HG03558 (cell line): ENCODE results near the gene BCKDHA.
"Not testable (repeated sequence)": the region's sequence is repeated elsewhere in the genome, so short reads cannot be mapped to it uniquely, and the experiment has no call there.

Source experiments
- ATAC-seq: cut with Tn5 transposase; IDR thresholded peaks from one replicate; pipeline ENCODE4 v1.9.1; 2021; ENCODE audit warnings: moderate number of reproducible peaks; ENCODE audit not compliant: unreplicated experiment; ENCODE audit errors: extremely low read depth

BCKDHA gene

DNA sequence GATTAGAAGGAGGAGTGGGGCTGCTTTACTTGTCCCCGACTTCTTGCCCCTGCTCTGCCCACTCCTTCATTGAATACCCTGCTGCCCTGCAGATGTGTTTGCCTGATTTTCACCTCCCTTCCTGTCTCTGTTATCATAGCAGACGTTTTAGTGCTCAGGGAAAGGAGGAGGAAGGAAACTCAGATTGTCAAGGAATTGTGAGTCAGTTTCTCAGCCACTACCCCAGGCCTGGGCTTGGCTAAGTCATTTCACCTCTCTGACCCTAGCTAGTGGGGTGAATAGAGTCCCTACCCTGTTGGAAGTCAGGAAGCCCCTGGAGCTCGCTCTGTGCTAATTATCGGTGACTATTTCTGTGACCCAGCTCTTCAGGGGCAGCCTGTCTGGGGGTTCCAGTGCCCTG lies 3.9 kb downstream of the BCKDHA start:
- no peak for ATAC-seq

DNA sequence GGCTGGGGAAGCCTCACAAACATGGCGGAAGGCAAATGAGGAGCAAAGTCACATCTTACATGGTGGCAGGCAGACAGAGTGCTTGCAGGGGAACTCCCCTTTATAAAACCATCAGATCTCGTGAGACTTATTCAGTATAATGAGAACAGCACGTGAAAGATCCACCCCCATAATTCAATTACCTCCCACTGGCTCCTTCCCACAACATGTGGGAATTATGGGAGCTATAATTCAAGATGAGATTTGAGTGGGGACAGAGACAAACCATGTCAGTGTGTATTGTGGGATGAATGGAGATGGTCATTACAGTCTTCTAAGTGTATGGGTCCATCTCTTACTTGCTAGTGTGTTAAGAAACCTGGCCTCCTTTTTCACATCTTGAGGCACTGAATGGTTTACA lies 4.4 kb downstream of the BCKDHA start:
- no peak for ATAC-seq

DNA sequence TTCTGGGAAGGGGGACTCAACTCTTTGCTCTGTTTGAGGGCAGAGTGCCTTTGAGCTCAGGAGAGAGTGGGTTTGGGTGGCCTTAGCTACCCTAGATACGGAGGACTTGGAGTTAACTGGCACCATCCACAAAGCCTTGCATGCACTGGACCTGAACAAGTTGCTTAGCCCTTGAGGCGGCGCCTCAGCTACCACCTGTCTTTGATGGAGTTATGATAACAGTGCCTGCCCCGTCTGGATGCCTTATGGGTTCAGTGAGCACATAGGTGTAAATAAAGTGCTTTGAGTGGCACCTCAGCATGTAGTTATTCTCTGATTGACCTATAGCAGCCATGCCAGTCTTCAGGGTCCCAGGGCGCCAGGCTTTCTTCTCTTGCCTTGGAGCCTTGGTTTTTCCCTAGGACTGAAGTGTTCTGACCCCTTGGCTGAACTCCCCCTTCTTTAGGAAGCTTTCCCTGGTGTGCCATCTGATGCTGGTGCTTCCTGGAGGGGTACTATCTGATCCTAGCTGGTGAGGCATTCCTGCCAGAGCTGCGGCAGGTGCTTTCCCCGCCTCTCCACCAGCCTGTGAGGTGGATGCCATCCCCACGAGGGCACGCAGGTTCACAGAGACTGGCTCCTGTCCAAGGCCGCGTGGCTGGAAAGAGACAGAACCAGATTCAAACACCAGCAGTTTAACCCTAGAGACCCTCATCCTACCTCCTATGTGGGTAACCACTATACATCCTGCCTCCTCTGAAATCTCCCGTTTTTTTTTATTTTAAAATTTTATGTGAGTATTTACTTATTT lies 5.8 kb downstream of the BCKDHA start:
- ATAC-seq = no peak

DNA sequence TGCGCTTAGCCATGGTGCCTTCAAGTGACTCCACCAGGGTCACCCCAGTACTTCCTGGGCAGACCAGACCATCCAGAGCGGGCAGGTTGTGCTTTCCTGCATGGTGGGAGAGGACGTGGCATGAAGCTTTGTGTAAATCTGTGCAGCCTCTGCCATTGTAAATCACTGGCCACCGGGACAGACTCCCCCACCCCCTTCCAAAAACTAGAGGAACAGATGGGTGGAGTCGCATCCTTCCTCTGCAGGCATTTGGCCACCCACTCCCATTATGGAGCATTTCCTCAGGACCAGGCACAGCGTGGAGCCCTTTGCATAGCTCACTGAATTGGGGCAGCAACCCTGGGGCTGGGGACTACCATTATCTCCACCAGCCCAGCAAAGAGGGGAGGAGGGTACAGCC lies 8.2 kb downstream of the BCKDHA start:
- no peak for ATAC-seq

DNA sequence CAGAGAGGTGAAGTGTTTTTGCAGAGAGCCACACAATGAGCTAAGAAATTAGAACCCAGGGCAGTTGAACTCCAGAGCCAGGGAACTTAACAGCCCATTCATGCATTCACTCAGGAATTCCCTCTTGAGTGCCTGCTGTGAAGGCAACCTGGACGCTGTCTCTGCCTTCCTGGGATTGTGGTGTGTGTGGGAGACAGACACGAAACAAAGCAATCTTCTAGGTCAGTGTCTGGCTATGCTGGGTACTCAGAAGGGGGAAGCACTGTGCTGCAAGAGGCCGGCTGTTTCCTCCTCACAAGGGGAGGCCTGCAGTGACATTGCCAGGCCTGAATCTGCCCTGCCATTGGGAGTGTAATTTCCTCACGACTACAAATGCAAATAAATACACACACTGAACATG lies 9.7 kb downstream of the BCKDHA start:
- no peak for ATAC-seq

DNA sequence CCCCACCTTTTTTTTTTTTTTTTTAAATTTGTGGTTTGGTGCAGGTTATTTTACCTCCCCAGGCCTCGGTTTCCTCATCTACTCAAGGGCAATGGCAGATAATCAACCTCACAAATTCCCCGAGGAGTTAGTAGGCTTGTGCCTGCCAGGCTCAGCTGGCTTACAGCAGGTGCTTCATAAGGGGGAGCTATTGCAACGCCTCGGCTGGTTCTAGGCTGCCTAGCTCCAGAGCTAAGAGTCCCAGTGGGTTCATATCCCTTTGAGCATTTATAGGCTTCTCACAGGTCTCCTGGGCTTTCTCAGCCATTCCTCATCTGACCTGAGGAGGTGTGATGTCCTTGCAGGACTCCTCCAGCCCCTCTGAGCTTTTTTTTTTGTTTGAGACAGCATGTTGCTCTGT lies 10.6 kb downstream of the BCKDHA start:
- ATAC-seq = no peak

DNA sequence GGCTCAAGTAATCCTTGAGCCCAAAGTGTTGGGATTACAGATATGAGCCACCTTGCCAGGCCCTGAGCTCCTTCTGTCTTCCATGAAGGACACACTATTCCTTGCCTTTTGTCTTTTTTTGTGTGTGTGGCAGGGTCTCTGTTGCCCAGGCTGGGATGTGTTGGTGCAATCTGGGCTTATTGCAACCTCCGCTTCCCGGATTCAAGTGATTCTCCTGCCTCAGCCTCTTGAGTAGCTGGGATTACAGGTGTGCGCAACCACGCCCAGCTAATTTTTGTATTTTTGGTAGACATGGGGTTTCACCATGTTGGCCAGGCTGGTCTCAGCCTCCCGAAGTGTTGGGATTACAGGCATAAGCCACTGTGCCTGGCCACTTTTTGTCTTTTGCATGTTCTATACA lies 11.2 kb downstream of the BCKDHA start:
- ATAC-seq = not testable (repeated sequence)

DNA sequence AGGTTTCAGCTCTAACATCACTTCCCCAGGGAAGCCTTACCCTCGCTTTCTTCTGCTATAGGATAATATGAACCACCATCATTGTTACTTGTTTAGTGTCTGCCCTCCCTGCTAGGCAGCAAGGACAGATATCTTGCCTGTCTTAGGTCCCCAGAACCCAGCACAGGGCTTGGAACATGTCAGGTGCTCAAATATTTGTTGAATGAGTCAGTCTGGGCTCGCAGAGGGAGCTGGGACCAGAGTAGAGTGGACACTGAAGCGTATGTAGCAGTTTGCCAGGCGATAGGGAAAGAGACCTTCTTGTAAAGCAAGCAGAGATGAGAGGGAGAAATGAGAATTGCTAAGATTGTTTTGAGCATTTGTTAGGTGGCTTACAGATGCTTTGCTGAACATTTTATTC lies 11.7 kb downstream of the BCKDHA start:
- no peak for ATAC-seq

DNA sequence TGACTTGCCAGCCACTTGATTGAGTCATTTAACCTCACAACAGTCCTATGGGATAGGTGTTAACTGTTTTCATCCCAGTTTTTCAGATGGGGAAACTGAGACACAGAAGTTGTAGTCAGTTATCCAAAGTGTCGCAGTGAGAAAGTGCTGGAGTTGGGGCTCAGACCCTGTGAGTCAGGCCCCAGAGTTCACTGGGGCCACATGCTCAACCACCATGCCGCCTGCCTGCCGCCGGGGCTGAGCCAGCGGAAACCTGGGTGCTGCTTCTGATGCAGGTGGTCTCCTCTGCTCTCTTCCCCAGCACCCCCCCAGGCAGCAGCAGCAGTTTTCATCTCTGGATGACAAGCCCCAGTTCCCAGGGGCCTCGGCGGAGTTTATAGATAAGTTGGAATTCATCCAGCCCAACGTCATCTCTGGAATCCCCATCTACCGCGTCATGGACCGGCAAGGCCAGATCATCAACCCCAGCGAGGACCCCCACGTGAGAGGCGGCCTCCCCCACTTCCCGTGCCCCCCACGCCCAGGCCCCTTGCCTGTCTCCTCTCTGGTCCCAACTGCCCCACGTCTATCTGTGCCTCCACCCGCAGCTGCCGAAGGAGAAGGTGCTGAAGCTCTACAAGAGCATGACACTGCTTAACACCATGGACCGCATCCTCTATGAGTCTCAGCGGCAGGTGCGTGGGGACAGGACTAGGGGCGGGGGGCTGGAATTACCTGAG lies 12.9 kb downstream of the BCKDHA start:
- ATAC-seq = no peak

DNA sequence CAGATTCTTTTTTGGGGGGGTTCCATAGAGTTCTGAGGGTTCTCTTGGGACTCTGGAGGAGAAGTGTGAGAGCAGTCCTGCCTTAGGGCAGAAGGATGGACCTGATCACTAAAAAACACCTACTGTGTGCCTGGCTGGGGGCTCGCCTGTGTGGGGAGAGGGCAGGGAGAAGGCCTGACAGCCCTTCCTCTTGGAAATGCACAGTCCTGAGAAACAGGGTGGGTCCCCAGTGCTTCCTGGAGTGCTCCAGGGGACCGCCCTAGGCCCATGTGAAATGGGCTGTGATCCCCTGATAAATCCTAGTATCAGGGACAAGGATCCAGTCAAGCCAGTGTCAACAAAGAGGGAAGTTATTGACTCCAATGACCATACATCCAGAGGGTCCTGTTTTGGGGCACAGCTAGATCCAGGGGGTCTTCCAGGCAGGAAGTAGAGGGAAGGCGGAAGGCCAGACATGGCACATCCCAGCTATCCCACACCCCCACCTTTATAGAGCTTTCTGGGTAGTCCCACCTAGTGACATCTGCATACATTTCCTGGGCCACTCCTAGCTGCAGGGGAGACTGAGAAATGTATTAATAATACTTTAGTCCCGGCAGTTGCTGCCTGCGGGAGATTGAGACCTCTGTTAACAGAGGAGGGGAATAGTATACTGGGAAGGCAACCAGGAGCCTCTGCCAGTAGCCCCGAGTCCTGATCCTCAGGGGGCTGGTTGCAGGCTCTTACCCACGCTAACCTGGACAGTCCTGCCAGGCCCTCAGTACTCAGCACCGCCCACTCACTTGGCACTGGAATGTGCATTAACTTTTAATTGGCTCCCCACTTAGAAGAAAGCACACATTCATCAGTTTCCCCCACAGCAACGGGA lies 13.7 kb downstream of the BCKDHA start:
- no peak for ATAC-seq

DNA sequence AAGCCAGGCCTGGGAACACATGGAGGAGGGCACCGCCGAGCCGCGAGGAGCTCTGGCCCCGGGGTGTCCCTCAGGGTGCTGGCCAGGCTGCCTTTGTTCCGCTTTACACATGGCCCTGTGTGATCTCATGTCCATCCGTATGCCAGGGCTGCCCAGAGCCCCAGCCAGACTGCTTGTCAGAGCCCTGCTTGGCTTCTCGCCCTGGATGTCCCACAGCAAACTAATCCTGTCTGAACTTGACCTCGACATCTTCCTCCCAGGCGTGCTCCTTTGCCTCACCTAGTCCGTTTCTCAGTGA lies 14.3 kb downstream of the BCKDHA start:
- ATAC-seq = no peak

DNA sequence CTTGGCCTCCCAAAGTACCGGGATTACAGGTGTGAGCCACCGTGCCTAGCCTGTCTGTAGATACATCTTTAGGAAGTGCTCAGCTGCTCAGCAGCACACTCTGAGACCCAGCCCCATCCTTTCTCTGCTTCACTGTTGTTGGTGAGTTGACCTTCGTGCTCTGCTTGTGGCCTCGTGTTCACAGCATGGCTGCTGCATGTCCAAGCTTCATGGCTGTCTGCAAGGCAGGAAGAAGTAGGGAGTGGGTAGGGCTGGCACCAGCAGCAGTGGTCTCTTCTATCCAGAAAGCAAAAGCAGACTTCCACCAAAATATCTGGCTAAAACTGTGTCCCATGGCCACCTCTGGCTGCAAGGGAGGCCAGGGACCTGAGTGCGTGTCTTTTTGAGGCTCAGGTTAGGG lies 15.3 kb downstream of the BCKDHA start:
- ATAC-seq = no peak

DNA sequence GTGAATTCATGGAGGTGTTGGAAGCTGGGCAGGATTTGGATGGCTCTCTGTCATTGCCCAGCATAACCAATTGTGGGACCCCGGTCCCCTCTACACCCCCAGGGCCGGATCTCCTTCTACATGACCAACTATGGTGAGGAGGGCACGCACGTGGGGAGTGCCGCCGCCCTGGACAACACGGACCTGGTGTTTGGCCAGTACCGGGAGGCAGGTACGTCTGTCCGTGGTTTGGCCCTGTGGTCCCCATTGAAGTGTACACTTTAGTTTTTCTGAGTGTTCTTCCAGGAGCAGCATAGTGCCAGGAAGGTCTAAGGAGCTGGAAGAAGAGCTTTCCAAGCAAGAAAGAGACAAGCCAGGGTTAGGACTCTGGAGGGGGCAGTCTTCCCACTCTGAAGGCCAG lies 16.3 kb downstream of the BCKDHA start:
- ATAC-seq = no peak

DNA sequence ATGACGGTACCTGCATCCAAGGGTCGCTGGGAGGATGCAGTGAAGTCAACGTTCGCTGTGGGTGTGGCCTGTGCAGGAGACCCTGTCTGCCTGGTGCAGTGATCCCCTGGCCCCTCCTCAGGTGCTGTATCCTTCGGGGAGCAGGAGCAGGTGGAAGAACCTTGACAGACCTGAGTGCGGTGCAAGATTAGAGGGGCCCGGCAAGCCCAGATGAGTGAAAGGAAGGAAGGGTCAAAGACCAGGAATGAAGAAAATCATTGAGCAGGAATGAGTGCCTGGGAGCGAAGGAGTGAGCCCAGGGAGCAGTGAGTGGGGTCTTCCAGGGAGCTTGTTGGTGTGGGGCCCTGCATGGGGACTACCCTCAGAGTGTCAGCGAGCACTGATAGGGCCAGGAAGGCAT lies 16.8 kb downstream of the BCKDHA start:
- no peak for ATAC-seq

DNA sequence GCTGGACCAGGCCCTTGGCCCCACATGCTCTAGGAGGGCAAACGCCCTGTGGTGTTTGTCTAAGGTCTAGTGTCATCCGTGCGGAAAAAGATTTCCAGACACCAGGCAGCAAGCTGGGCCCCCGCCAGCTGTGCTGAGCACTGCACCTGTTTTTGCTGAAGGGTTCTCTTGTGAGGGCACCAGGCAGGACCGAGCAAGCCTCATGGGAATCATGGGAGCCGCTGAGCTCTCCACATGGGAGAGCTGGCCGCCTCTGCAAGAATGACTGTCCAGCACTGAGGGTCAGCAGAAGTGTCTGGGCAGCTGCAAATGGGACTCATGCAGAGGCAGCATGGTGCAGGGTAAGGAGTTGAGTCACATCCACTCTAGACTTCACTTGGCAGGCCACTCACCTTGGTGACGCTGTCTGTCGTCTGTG lies 17.5 kb downstream of the BCKDHA start:
- ATAC-seq = no peak

DNA sequence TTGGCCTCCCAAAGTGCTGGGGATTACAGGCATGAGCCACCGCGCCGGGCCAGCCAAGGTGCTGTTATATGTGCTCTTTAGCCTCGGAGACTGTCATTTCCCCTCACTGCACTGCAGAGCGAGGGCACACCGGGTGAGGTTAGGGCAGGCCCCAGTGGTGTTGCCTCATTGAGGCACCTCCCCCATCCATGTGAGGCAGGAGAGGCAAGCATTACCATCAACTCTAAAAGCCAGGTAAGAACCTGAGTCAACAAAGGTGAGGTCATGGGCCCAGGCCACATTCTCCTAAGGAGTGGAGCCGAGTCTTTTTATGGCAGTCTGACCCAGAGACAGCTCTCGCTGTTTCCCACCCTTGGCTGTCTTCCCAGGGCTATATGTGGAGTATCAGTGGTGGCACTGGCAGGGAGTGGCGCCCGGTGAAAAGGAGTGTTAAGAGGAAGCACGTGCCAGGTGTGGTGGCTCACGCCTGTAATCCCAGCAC lies 18.6 kb downstream of the BCKDHA start:
- no peak for ATAC-seq

DNA sequence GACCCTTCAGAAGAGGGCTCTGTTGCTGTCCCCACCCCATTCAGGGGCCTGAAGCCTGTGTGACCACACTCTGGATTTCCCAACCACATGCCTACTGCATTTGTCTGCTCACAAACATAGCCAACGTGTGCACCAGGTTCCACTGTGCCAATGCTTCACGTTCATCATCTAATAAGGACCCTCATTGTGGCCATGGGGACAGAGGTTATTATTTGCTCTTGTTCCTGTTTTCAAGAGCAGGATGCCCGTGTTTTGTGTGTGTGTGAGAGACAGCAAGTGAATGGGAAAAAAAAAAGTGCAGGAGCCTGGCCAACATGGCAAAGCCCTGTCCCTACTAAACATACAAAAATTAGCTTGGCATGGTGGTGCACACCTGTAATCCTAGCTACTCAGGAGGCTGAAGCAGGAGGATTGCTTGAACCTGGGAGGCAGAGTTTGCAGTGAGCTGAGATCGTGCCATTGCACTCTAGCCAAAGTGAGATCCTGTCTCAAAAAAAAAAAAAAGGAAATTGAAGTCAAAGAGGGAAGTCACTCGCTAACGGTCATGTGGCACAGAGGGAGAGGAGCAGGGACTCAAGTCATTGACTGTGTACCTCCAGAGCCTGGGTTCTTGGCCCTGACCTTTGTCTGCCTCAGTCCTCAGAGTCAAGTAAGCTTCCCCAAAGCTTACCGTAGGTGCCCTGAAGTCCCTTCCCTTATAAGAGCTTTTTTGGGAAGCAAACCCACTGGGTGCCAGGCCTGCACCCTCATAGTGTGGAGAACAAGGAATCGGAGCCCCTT lies 22.7 kb downstream of the BCKDHA start:
- no peak for ATAC-seq

DNA sequence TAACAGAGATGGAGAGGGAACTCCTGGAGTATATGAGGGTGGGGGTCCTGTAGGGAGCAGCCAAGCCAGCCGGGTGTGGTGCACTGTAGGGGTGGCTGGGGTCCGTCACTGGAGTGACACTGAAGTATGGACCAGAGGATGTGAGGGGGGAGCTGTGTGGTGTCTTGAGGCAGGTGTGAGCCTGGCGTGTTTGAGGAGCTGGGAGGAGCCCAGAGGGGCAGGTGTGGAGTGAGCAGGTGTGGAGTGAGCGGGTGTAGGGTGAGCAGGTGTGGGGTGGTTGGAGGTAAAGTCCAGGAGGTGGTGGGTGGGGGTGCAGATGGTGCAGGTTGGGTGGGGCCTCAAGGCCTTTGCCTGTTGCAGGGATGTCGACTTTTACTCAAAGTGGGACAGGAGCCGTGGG lies 23.7 kb downstream of the BCKDHA start:
- no peak for ATAC-seq

DNA sequence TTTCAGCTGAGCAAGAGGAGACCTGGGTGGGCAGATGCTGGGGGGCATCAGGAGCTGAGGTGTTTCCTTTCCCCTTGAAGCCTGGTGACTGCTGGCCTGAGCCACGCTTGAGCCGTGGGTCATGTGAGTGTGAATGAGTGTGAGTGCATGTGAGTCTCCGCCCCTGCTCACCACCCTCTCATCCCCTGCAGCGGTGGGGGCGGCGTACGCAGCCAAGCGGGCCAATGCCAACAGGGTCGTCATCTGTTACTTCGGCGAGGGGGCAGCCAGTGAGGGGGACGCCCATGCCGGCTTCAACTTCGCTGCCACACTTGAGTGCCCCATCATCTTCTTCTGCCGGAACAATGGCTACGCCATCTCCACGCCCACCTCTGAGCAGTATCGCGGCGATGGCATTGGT lies 24.4 kb downstream of the BCKDHA start:
- ATAC-seq = no peak

DNA sequence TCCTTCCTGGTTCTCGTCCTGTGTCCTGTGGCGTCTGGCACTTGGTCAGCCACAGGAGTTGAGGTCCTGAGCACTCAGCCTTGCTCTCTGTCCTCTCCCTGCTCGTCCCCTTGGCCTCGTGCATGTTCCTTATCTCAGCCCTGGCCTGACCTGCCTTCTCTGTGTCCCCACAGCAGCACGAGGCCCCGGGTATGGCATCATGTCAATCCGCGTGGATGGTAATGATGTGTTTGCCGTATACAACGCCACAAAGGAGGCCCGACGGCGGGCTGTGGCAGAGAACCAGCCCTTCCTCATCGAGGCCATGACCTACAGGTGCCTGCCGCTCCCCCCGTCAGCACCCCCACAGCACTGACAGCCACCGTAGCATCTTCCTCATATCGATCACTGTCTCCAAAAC lies 24.8 kb downstream of the BCKDHA start:
- ATAC-seq = no peak
